Breast epithelium (tissue), 3 donors: ENCODE results near the gene STAM2.

Experiments used
- CTCF ChIP-seq, 3 donors: fragments of 450-650 bp; IDR thresholded peaks; one replicate each; pipeline ENCODE4 v1.5.1; 2016 to 2017; ENCODE audit warnings: antibody characterized with exemption in 3 of 3, mild to moderate bottlenecking in 3 of 3, moderate library complexity in 3 of 3
- POLR2A ChIP-seq: fragments of 450-650 bp; IDR thresholded peaks from one replicate; pipeline ENCODE4 v1.6.1; 2016; ENCODE audit warnings: antibody characterized with exemption, mild to moderate bottlenecking, moderate library complexity
- POLR2AphosphoS5 ChIP-seq, 3 donors: sonication (generic); formaldehyde crosslinking; IDR thresholded peaks; one replicate each; pipeline ENCODE4 v1.6.1; 2017; ENCODE audit warnings: antibody characterized with exemption in 3 of 3

DNA sequence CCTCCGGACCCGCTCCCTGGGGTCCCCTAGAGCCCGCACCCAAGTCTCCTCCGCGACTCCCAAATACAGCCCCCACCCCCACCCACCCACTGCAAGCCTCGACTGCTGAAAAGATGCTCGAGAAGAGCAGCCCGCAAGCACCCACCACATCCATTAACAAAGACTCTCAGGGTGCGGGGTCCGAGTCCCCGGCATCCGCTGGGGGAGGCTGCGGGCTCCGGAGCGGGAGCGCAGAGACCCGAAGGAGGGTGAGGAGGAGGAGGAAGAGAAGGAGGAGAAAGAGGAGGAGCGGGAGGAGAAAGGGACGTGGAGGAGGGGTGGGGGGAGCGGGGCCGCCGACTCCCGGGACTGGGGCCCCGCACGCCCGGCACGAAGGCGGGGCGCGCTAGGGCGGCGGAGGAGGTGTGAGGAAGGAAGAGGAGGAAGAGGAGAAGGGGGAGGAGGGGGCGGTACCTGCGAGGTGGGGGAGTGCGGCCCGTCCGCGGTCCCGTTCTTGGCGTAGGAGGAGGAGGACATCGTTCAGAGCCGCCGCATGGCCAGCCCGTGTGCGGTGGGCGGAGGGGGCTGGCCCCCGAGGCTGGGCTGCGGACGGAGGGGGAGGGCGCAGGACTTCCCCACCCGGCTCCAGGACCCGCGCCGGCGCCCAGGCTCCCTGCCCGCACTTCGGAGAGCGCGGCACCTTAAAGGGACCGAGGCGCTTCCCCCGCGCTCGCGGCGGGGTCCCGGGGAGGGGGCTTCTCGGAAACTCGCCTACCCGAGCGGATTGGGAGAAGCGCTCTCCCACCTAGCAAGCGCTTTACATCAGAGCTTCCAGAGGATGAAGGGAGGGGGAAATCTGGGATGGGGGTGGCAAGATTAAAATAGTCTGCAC, 76.8 kb downstream of the STAM2 start, which contains the start of gene CACNB4:
- TF ChIP-seq CTCF (IDR thresholded peaks at IDR 0.05), result no peak
- no peak for TF ChIP-seq POLR2AphosphoS5 (IDR thresholded peaks at IDR 0.05)
- no peak for TF ChIP-seq POLR2A
